ENCODE results near the gene PCNX2.

DNA sequence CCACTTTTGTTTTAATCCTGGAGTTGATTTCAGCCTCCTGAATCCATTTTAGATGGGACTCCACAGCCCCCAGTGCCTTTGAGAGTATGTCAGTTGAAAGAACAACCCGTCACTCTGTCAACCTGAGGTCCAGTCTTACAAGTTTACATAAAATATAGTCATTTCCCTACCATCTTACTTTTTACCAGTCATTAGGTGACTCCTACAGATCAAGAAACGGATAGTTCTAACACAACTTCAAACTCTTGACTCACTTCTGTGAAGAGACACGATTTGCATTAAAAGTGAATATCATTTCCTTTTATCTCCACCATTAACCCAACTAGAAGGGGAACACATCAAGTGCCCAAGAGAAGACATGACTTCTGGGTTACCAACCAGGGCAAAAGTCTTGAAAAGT lies 198.0 kb downstream of the PCNX2 start:
- TF ChIP-seq POLR2AphosphoS5 (IDR thresholded peaks at IDR 0.05; ENCODE audit: low read depth, low read length) = no peak
- TF ChIP-seq SIN3A (IDR thresholded peaks at IDR 0.05; ENCODE audit: borderline replicate concordance, insufficient read depth, low read length) = no peak
- TF ChIP-seq, protein P1, sequence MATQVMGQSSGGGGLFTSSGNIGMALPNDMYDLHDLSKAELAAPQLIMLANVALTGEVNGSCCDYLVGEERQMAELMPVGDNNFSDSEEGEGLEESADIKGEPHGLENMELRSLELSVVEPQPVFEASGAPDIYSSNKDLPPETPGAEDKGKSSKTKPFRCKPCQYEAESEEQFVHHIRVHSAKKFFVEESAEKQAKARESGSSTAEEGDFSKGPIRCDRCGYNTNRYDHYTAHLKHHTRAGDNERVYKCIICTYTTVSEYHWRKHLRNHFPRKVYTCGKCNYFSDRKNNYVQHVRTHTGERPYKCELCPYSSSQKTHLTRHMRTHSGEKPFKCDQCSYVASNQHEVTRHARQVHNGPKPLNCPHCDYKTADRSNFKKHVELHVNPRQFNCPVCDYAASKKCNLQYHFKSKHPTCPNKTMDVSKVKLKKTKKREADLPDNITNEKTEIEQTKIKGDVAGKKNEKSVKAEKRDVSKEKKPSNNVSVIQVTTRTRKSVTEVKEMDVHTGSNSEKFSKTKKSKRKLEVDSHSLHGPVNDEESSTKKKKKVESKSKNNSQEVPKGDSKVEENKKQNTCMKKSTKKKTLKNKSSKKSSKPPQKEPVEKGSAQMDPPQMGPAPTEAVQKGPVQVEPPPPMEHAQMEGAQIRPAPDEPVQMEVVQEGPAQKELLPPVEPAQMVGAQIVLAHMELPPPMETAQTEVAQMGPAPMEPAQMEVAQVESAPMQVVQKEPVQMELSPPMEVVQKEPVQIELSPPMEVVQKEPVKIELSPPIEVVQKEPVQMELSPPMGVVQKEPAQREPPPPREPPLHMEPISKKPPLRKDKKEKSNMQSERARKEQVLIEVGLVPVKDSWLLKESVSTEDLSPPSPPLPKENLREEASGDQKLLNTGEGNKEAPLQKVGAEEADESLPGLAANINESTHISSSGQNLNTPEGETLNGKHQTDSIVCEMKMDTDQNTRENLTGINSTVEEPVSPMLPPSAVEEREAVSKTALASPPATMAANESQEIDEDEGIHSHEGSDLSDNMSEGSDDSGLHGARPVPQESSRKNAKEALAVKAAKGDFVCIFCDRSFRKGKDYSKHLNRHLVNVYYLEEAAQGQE (IDR thresholded peaks at IDR 0.05; ENCODE audit: insufficient read depth in 1 of 2, low read depth in 2 of 2, low read length in 2 of 2) = no peak

Measured in PFSK-1 (cell line).